HG02759 (cell line): Measurements from ENCODE around the gene NCKAP5L.

ENCODE experiments used
- ATAC-seq: cut with Tn5 transposase; IDR thresholded peaks from one replicate; pipeline ENCODE4 v1.9.1; 2021; ENCODE audit warnings: mild to moderate bottlenecking, moderate library complexity; ENCODE audit not compliant: unreplicated experiment

Gene NCKAP5L

GRCh38 chr12:49803693-49804450 lies 24.3 kb downstream of the NCKAP5L start:
- no peak for ATAC-seq

GRCh38 chr12:49801141-49802063 lies 26.8 kb downstream of the NCKAP5L start:
- ATAC-seq, result no peak

- no peak for ATAC-seq
These were observed 27.6 kb downstream of the NCKAP5L start for GRCh38 chr12:49800421-49801140.

GRCh38 chr12:49798934-49799333 lies 29.3 kb downstream of the NCKAP5L start:
- no peak for ATAC-seq

- ATAC-seq, result no peak
These were observed 30.0 kb downstream of the NCKAP5L start for GRCh38 chr12:49798248-49798647.

- ATAC-seq, result no peak
These were observed 30.8 kb downstream of the NCKAP5L start for GRCh38 chr12:49797449-49797776.

- no peak for ATAC-seq
These were observed 31.4 kb downstream of the NCKAP5L start for GRCh38 chr12:49796606-49797448.

- no peak for ATAC-seq
These were observed 32.1 kb downstream of the NCKAP5L start for GRCh38 chr12:49796155-49796554.

GRCh38 chr12:49795654-49796105 lies 32.5 kb downstream of the NCKAP5L start:
- ATAC-seq, result no peak

GRCh38 chr12:49794811-49795653 lies 33.2 kb downstream of the NCKAP5L start:
- ATAC-seq, result no peak

GRCh38 chr12:49794021-49794420 lies 34.2 kb downstream of the NCKAP5L start:
- ATAC-seq, result no peak

GRCh38 chr12:49793620-49794019 lies 34.6 kb downstream of the NCKAP5L start:
- ATAC-seq, result no peak

GRCh38 chr12:49792976-49793580 lies 35.1 kb downstream of the NCKAP5L start:
- ATAC-seq, result no peak

GRCh38 chr12:49792181-49792970 lies 35.8 kb downstream of the NCKAP5L start:
- no peak for ATAC-seq

GRCh38 chr12:49791700-49792099 lies 36.5 kb downstream of the NCKAP5L start:
- no peak for ATAC-seq

- no peak for ATAC-seq
These were observed 37.3 kb downstream of the NCKAP5L start for GRCh38 chr12:49790741-49791555.

- ATAC-seq, result no peak
These were observed 38.2 kb downstream of the NCKAP5L start for GRCh38 chr12:49789992-49790391.
